ENCODE measurements around the gene RERE. TPM values are rescaled to one million over a fixed set of nuclear protein-coding genes. Genes with fewer than 3 reads are reported as not detected.

RERE gene
- total RNA-seq, 1 donor from 2014 or later, result 80.3 TPM

- TF ChIP-seq POLR2AphosphoS5 (IDR thresholded peaks at IDR 0.05; ENCODE audit: insufficient read depth in 1 of 2, low read depth in 1 of 2) (no peak), CTCF (IDR thresholded peaks at IDR 0.05) (no peak), POLR2A (IDR thresholded peaks at IDR 0.05) (no peak)
- H3K27ac ChIP-seq, result no peak overlapping the region
- DNase-seq (ENCODE audit: extremely low spot score in 2 of 2), result no peak
- H3K36me3 ChIP-seq, result no peaks in the 10 kb centered on the region
- no peaks in the 10 kb centered on the region for H3K9me3 ChIP-seq
- H3K27me3 ChIP-seq, result no peaks in the 10 kb centered on the region
- intact Hi-C loops (cut with DNase I), result no loop called here
- H3K4me1 ChIP-seq, result no peaks in the 10 kb centered on the region
- H3K4me3 ChIP-seq, result no peak overlapping the region
Observed at GRCh38 chr1:8780405-8780804, 37.0 kb downstream of the RERE start.

DNA sequence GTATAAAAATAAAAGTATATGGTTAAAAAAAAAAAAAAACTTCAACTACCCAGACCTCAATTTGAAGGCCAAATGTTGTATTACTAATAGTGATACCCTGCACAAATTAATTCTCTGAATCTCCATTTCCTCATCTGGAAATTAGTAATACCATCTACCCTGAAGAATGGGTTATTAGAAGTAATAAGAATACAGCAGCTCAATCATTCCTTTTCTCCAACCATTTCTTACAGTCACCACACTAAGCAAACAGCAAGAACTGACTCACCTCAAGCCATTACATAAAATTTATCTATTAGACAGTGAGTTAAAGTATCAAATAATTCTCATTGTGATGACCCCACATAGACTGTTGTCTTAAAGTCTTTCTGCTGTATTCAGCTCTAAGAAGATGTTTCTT lies 39.6 kb downstream of the RERE start:
- H3K4me3 ChIP-seq, result no peak overlapping the region
- TF ChIP-seq POLR2A (IDR thresholded peaks at IDR 0.05), result no peak
- no peaks in the 10 kb centered on the region for H3K27me3 ChIP-seq
- H3K27ac ChIP-seq, result no peak overlapping the region
- H3K9me3 ChIP-seq, result no peaks in the 10 kb centered on the region
- no peak for DNase-seq (ENCODE audit: extremely low spot score in 2 of 2)
- intact Hi-C loops (cut with DNase I), result loop anchor here (5.0 kb wide), 1 partner anchor 716 kb away; no protein-coding TSS in a partner anchor
- H3K4me1 ChIP-seq, result no peaks in the 10 kb centered on the region
- H3K36me3 ChIP-seq, result no peaks in the 10 kb centered on the region

- no peak for TF ChIP-seq CTCF (IDR thresholded peaks at IDR 0.05)
- no peak for TF ChIP-seq POLR2A (IDR thresholded peaks at IDR 0.05)
- TF ChIP-seq POLR2AphosphoS5 (IDR thresholded peaks at IDR 0.05; ENCODE audit: insufficient read depth in 1 of 2, low read depth in 1 of 2), result no peak
- Histone ChIP-seq H3K36me3 (no peaks in the 10 kb centered on the region), H3K9me3 (no peaks in the 10 kb centered on the region), H3K27ac (no peak overlapping the region), H3K27me3 (no peaks in the 10 kb centered on the region), H3K4me3 (no peak overlapping the region), H3K4me1 (no peaks in the 10 kb centered on the region)
- intact Hi-C loops (cut with DNase I), result loop anchor here (5.0 kb wide), 1 partner anchor 714 kb away; no protein-coding TSS in a partner anchor
- DNase-seq (ENCODE audit: extremely low spot score in 2 of 2), result no peak
Observed at GRCh38 chr1:8776104-8776503, 41.3 kb downstream of the RERE start.

DNA sequence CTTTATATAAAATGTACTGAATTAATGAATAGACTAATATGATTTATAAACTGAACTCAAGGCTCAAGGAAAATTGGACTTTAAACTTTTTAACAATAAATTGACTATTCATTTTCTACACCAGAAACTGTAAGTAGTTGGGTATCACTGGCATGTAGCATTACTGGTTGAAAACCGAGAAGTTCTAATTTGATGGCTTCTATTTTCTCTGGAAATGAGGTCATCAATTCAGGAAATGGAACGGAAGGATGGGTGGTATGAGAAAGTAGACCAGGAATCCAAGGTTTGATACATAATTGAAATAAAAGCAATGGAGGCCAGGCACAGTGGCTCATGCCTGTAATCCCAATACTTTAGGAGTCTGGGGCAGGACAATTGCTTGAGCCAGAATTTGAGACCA lies 50.4 kb downstream of the RERE start:
- Histone ChIP-seq H3K27me3 (no peaks in the 10 kb centered on the region), H3K9me3 (no peaks in the 10 kb centered on the region), H3K4me3 (no peak overlapping the region), H3K4me1 (peaks cover 11% of the 10 kb centered on the region), H3K27ac (no peak overlapping the region), H3K36me3 (no peaks in the 10 kb centered on the region)
- DNase-seq (ENCODE audit: extremely low spot score in 2 of 2), result no peak
- TF ChIP-seq POLR2A (IDR thresholded peaks at IDR 0.05), result no peak
- TF ChIP-seq POLR2AphosphoS5 (IDR thresholded peaks at IDR 0.05; ENCODE audit: insufficient read depth in 1 of 2, low read depth in 1 of 2), result no peak
- TF ChIP-seq CTCF (IDR thresholded peaks at IDR 0.05), result no peak
- intact Hi-C loops (cut with DNase I), result no loop called here

GRCh38 chr1:8765198-8765597 lies 52.2 kb downstream of the RERE start:
- Histone ChIP-seq H3K4me3 (no peak overlapping the region), H3K27ac (no peak overlapping the region), H3K4me1 (peaks cover 11% of the 10 kb centered on the region), H3K36me3 (no peaks in the 10 kb centered on the region), H3K27me3 (no peaks in the 10 kb centered on the region), H3K9me3 (no peaks in the 10 kb centered on the region)
- TF ChIP-seq POLR2AphosphoS5 (IDR thresholded peaks at IDR 0.05; ENCODE audit: insufficient read depth in 1 of 2, low read depth in 1 of 2), result no peak
- TF ChIP-seq POLR2A (IDR thresholded peaks at IDR 0.05), result no peak
- no peak for TF ChIP-seq CTCF (IDR thresholded peaks at IDR 0.05)
- no peak for DNase-seq (ENCODE audit: extremely low spot score in 2 of 2)
- intact Hi-C loops (cut with DNase I), result no loop called here
